DMS 273 (cell line): Measurements from ENCODE around the gene UBR1.
"Not testable (repeated sequence)": the region's sequence is repeated elsewhere in the genome, so short reads cannot be mapped to it uniquely, and the experiment has no call there.

ENCODE experiments used
- DNase-seq: peaks from one replicate; lab custom pipeline; 2025; ENCODE audit not compliant: unreplicated experiment; lab: John Stamatoyannopoulos, UW

Gene UBR1

DNA sequence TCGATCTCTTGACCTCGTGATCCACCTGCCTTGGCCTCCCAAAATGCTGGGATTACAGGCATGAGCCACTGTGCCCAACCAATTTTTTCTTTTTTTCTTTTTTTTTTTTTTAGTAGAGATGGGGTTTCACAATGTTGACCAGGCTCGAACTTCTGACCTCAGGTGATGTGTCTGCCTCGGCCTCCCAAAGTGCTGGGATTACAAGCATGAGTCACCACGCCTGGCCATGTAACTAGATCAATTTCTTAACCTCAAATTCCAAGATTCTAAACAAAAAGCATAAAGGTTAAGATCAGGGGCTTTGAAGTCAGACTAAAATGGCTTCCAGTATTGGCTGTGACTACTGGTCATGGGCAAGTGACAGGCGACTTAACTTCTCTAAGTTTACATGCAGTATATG lies 126.7 kb downstream of the UBR1 start:
- not testable (repeated sequence) for DNase-seq

DNA sequence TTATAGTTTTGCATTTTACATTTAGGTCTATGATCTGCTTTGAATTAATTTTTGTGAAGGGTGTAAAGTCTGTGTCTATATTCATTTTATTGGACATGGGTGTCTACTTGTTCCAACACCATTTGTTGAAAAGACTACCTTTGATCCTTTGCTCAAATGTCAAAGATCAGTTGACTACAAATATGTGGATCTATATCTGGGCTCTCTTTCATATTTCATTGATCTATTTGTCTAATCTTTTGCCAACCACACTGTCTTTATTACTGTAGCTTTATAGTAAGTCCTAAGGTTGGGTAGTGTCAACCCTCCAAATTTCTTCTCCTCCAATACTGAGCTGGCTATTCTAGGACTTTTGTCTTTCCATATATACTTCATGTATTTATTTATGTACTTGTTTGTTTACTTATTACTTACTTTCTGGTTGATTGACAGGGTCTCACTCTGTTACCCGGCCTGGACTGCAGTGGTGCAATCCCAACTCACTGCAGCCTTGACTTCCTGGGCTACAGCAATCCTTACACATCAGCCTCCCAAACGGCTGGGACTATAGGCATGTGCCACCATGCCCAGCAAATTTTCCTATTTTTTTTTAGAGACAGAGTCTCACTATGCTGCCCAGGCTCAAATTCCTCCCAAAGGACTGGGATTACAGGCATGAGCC lies 131.5 kb downstream of the UBR1 start:
- no peak for DNase-seq

DNA sequence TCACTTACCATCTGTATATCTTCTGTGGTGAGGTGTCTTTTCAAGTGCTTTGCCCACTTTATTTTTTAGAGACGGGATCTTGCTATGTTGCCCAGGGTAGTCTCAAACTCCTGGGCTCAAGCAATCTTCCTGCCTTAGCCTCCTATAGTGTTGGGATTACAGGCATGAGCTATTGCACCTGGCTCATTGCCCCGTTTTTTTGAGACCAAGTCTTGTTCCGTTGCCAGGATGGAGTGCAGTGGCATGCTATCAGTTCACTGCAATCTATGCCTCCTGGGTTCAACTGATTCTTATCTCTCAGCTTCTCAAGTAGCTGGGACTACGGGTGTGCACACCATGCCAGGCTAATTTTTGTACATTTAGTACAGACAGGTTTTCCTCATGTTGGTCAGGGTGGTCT lies 132.7 kb downstream of the UBR1 start:
- no peak for DNase-seq

DNA sequence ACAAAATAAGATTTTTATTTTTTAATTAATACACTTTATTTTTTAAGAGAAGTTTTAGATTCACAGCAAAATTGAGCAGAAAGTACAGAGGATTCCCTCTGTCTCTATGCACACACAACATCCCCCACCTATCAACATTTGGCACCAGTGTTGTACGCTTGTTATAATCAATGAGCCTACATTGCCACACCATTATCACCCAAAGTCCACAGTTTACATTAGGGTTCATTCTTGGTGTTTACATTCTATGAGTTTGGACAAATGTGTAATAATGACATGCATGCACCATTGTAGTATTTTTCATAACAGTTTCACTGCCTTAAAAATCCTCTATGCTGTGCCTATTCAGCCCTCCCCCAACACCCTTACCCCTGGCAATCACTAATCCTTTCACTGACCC lies 134.0 kb downstream of the UBR1 start:
- DNase-seq = no peak

DNA sequence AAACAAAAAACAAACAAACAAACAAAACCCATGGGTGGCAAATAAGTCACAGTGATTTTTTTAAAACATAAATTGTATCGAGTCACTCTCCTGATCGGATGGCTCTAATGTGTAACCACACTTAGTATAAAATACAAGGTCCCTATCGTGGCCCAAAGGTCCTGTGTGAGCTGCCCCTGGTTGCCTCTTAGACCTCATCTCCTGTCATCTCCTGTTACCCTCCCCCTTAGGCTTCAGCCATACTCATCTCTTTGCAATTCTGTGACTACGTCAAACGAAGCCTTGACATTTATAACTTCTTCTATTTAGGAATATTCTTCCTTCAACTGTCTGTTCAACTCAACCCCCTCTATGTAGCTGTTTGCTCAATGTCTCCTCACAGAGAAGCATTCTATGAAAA lies 141.4 kb downstream of the UBR1 start:
- DNase-seq = no peak

DNA sequence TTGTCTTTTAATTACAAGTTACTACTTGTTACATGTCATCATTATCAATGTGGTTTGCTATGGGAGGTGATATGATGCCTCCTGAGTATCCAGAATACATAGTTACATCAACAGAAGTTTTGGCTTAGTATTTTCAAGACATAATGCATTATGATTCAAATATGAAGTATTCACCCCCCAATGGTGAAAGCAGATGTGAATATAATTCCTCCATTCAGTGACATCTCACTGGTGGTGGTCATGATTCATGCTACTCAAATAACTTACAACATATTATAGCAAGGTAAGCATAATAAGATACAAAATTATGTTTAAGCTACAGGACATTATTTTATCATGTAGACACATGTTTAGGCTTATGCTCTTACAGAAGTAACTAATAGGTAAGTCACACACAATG lies 150.3 kb downstream of the UBR1 start:
- no peak for DNase-seq

DNA sequence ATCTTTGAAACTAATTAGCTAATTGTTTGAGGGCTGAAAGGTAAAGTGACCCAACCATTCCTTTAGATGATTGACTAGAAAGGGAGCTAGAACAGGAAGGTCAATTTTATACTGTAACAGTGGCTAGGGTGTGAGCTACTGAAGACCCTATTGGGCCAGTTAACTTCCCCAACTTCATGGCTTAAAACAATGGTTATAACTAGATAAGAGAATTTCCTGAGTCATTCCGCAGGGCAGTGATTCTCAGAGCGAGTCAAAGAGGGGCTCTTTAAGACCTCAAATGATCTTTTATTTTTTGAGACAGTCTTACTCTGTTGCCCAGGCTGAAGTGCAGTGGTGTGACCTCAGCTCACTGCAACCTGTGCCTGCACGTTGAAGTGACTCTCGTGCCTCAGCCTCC lies 151.5 kb downstream of the UBR1 start:
- no peak for DNase-seq

DNA sequence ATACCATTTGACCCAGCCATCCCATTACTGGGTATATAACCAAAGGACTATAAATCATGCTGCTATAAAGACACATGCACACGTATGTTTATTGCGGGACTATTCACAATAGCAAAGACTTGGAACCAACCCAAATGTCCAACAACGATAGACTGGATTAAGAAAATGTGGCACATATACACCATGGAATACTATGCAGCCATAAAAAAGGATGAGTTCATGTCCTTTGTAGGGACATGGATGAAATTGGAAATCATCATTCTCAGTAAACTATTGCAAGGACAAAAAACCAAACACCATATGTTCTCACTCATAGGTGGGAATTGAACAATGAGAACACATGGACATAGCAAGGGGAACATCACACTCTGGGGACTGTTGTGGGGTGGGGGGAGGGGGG lies 156.9 kb downstream of the UBR1 start:
- not testable (repeated sequence) for DNase-seq

DNA sequence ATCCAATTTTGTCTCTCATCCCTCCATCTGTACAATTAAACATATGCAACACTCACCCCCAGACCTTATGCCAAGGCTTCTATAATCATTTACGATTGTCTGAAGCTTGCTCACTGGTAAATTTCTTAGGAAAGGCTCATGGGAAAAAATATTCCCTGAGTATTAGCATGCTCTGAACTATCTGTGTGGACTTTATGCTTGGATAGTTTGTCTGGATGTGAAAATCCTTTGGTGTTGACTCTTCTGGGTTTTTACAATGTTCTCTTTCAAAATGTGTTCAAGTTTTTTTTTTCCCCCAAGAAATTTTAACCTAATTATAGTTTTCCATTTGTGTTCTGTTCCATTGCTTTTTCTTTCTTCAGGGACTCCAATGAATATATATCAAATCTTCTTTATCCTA lies 165.3 kb downstream of the UBR1 start:
- no peak for DNase-seq

DNA sequence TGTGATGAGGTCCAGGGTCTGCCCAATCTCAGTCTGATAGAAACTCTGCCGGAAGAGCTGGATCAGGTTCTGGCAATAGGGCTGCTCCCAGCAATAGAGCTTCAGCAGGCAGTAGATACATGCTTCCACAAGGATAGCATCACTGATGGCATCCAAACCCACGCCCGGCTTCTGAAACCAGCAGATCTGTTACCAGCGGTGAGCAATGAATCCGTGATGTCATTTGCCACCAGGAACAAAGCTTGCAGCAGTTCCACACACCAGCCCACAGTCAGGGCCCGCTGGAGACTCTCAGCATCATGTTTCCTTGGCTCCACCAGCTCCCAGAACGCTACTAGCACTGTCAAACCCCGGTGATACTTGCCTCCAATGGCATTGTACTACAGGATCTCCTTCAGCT lies 166.0 kb downstream of the UBR1 start:
- DNase-seq = no peak

DNA sequence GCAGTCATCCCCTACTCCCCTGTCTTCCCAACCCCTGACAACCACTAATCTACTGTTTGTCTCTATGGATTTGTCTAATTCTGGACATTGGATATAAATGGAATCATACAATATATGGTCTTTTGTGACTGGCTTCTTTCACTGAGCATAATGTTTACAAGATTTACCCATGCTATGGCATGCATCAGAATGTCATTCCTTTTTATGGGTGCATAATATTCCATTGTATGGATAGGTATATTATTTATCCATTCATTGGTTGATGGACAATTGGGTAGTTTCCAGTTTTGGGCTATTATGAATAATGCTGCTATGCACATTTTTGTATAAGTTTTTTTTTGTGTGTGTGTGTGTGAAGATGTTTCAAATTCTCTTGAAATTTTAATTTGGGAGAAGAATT lies 168.7 kb downstream of the UBR1 start:
- DNase-seq = no peak

DNA sequence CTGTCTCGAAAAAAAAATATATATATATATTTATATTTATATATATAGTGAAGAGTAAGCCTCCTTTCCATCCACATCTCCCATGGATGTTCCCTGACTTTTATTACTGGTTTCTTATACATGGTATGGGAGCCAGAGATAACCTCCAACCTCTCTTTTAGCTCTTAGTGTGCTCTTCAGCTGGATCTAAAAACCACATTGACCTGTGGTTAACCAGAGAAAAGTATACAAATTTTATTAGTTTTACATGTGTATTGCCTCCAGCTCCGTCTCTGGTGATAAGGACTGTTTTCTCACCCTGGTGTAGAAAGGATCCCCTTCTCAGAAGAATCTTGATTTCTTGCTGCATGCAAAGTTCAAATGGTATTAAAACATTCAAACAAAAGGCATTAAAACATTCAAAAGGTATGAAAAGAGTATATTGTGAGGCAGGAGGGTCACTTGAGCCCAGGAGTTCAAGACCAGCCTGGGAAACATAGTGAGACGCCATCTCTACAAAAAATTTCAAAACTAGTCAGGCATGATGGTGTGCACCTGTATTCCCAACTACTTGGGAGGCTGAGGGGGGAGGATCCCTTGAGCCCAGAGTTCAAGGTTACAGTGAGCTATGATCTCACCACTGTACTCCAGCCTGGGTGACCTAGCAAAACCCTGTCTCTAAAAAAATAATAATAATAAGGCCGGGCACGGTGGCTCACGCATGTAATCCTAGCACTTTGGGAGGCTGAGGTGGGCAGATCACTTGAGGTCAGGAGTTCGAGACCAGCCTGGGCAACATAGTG lies 171.8 kb downstream of the UBR1 start:
- no peak for DNase-seq

DNA sequence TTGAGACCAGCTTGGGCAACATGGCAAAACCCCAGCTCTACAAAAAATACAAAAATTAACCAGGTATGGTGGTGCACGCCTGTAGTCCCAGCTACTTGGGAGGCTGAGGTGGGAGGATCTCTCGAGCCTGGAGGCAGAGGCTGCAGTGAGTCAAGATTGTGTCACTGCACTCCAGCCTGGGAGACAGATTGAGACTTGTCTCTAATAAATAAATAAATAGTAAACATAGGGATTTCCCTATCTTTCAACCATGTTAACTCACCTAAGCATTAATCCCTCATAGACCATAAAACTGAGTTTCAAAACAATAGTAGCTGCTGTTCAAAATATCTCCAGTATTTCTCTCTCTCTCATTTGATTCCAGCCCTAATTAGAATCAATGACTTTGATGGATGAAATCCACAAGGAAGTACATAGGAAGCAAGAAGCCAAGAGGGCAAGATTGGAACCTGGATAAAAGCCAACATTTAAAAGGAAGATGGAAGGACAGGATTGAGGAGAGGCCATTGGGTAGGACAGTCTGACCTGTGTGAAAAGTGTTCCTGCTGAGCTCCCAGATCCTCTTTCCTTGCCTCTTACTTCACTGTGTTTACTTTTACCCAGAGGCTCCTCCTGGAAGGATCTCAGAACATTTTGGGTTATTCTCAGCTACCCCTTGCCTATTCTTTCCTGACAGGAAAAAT lies 172.9 kb downstream of the UBR1 start:
- no peak for DNase-seq

DNA sequence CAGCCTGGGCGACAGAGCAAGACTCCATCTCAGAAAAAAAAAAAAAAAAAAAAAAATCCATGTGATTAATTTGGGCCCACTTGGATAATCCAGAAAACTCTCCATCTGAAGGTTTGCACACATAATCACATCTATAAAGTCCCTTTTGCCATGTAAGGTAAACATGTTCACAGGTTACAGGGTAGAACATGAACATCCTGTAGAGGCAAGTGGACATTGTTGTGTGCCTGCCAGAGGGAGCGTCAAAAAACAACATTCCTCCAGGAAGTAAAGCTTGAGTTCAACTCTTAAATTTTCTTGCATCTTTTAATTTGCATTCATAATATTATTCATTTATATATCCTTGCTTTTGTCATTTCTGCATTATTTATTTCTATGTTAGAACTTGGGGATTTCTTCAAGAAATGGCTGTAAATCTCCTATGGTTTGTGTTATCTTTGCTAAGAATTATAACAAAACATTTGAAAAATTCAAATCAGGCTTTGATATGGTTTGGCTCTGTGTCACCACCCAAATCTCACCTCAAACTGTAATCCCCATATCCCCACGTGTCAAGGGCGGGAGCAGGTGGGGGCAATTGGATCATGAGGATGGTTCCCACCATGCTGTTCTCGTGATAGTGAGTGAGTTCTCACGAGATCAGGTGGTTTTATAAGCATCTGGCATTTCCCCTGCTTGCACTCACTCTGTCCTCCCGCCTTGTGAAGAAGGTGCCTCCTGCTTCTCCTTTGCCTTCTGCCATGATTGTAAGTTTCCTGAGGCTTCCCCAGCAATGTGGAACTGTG lies 173.9 kb downstream of the UBR1 start:
- DNase-seq = no peak

DNA sequence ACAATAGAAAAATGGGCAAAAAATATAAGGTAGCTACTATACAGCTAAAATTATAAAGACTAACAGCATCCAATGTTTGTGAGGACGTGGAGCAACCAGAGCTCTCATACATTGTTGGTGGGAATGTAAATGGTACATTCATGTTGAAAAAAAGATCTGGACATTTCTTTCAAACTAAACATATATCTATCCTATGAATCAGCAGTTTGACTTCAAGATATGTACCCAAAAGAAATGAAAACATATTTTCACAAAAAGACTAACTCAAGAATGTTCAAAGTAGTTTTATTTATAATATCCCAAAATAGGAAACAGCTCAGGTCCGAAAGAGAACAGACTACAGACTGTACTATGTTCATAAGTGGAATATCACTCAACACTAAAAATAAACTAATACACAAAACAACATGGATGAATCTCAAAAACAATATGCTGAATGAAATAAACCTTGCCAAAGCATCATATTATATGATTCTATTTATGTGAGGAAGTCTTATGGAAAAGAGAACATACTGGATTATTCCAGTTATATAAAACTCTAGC lies 176.5 kb downstream of the UBR1 start:
- no peak for DNase-seq

DNA sequence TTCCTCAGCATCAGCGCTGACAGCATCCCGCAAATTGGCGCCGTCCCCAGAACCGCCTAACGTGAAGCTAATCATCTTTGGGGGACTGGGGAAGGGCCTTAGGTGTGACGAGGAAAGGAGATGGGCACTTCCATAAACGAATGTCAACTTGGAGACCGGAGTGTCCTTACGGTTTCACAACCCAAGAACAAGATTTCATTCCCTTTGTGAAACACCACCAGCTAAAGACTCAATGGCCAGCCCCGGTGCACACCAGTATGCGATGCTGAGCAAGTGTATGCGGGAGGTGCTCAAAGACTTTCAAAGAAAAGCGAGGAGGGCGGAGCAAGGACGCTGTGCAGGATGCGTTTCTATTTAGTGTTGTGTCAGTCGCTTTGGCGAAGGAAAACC lies 184.5 kb downstream of the UBR1 start:
- DNase-seq = no peak

DNA sequence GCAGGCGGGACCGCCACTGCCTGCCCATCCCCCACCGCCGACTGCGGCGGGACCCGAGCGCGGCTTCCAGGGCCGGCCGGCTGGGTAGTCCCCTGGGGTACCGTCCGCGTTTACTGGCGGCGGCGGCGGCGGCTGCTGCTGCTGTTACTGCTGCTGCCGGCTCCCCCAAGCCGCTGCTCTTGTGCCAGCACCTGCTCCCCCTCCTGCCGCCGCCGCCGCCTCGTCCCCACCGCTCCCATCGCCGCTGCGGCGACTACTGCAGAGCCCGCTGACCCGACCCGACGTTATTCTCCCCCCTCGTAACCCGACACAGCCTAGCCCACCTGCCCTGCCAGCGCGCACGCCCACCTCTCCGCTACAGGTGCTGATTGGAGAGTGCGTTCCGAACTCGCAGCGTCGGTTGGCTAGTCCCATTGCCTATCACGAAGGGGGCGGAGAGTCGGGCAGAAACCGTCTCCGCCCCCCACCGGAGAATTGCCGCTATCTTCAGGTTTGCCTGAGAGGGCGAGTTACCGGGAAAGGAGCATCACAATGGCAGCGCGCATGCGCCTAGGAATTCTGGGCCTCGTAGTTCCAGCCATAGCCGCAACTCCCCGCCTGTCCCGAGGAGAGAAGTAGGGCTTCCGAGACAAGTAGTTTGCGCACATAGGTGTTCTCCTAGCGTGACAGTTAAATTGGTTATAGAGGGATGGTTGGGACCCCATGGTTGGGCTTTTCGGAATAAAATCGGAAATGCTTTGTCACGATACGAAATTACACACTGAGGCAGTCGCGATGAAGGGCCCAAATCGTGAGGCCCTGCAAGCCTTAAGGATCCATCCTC lies 185.1 kb downstream of the UBR1 start, which contains the start of gene TTBK2:
Gene TTBK2 (minus strand): TSS at position 260 of the 823 bp plus-strand sequence. CDS start 42,161 bp downstream, outside the sequence.
- peak; percentile 98 for DNase-seq

DNA sequence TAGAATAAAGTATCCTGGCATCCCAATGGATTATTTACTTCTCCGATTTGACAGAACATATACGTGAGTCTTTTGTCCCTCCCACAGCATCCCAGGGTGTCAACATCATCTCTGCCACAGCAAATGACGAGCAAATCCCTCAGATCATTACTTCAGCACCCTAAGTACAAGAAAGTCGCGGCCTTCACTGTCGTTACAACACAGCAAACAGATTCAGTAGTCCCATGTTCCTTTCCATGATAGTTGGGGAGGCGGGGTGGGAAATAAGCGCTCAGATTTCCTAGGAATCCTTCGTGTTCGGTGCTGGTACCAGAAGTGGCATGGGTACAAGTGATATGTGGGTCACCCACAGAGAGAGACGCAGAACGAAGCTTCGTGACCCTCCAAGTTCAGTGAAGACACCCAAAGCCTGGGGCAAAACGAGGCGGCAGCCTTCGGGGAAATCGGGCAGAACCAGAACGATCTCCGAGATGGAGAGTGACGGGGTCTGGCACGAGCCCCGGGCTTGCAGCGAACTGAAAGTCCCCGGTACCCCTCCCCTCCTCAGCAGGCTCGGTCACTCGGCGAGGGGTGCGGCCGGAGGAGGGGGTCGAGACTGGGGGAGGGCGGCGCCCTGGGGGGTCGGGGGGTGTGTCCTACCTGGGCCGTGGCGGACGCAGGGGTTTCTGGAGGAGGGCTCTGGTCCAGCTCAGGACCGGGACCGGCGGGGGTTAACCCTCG lies 185.9 kb downstream of the UBR1 start:
- DNase-seq = peak; percentile 61

DNA sequence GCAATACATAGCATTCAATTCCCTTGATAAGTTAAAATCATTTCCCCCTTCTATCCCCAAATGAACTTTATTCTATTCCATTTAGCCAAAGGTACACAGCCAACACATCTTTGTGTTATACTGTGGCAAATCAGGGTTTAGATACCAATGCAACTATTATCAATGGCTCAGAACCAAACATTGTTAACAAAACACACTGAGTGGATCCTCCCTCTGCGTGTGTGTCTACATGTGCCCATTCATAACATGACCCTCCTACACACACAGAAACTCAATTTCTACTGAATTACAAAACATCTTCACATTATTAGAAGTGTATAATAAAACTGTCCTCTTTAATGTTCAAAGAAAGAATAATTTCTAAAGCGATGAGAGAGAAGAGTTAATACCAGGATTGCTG lies 186.5 kb downstream of the UBR1 start:
- peak; percentile 4 for DNase-seq

DNA sequence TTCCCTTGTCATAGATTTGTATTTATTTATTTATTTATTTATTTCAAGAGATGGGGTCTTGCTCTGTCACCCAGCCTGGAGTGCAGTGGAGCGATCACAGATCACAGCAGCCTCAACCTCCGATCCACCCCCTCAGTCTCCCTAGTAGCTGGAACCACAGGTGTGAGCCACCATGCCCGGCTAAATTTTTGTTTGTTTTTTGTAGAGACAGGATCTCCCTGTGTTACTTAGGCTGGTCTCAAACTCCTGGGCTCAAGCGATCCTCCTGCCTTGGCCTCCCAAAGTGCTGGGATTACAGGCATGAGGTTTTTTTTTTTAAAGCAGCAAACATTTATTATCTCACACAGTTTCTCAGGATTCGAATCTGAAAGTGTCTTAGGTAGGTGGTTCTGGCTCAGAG lies 187.8 kb downstream of the UBR1 start:
- DNase-seq = no peak
